GM15510 (cell line): ENCODE data around the gene C11orf65.

Experiments
- POLR2A ChIP-seq: IDR thresholded peaks from 3 replicates; pipeline ENCODE4 v1.6.1; 2011; ENCODE audit warnings: borderline replicate concordance; ENCODE audit not compliant: insufficient read length; ENCODE audit errors: extremely low read depth

C11orf65 gene

GRCh38 chr11:108494182-108494581 is 26.9 kb upstream of the C11orf65 start:
- no peak for TF ChIP-seq POLR2A

GRCh38 chr11:108491936-108492335 is 24.6 kb upstream of the C11orf65 start:
- no peak for TF ChIP-seq POLR2A

DNA sequence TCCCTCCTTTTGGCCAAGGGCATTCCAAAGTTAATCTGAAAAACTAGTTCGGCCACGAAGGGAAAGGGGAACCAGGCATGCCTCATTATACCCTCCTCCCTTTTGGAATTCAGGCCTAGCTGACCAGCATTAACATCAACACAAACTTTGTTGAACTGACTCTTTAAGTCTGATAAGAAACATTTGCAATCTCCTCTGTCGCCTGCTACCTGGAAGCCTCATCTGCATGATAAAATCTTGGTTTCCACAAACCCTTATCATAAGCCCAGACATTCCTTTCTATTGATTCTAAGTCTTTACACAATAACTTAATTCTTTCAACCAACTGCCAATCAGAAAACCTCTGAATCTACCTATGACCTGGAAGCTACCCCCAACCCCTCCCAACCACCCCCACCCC is 19.5 kb upstream of the C11orf65 start:
- TF ChIP-seq POLR2A, result no peak

GRCh38 chr11:108486331-108486730 is 19.0 kb upstream of the C11orf65 start:
- TF ChIP-seq POLR2A, result no peak

GRCh38 chr11:108483163-108483562 is 15.8 kb upstream of the C11orf65 start:
- no peak for TF ChIP-seq POLR2A

DNA sequence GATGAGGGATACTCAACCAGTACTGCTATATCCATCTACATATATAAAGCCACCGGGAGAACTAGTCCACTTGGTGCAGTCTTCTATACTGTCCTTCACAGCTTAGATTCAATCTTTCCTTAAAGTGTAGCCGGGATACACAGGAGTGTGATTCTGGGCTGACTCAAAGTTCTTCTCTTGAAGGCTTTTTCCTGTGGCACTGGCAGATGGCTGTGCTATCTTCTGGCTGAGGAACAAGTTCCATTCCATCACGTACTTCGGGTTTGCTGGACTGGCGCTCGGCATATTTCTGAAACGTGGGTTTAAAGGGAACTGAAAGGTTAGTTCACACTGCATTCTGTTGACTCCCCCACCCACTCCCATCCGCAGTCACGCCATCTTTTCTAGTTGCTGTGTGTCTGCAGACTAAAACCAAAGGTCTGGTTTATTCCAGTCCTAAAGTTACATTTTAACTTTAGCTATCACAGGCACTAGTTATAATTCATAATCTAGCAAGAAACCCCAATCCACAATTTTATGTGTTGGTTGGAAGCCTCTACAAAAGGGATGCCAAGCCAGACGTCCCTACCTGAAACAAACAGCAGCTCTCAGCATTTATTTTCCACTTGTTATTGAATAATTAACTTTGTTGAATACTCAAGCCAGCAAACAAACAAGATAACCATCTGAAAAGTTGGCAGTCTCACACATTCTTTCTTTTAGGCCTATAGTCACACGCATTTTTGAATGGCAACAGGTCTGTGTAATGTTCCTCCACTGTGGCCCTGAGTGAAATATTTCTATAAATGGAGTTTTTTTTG is 7.5 kb upstream of the C11orf65 start:
- no peak for TF ChIP-seq POLR2A

- TF ChIP-seq POLR2A, result no peak
Observed at GRCh38 chr11:108472681-108473080, 5.4 kb upstream of the C11orf65 start.

GRCh38 chr11:108468478-108468864 is 1.1 kb upstream of the C11orf65 start:
- no peak for TF ChIP-seq POLR2A

DNA sequence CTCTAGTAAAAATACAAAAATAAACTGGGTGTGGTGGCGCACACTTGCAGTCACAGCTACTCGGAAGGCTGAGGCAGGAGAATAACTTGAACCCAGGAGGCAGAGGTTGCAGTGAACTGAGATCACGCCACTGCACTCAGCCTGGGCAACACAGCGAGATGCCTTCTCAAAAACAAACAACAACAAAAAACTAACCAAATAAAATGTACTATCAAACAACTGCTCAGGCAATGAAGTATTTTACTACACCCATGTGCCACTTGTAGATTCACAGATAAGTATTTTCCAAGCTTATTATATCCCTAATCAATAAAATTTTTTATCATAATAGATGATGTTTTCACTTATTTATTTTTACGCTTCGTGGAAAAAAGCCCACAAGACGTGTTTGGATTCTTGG is 924 bp downstream of the C11orf65 start:
- no peak for TF ChIP-seq POLR2A

DNA sequence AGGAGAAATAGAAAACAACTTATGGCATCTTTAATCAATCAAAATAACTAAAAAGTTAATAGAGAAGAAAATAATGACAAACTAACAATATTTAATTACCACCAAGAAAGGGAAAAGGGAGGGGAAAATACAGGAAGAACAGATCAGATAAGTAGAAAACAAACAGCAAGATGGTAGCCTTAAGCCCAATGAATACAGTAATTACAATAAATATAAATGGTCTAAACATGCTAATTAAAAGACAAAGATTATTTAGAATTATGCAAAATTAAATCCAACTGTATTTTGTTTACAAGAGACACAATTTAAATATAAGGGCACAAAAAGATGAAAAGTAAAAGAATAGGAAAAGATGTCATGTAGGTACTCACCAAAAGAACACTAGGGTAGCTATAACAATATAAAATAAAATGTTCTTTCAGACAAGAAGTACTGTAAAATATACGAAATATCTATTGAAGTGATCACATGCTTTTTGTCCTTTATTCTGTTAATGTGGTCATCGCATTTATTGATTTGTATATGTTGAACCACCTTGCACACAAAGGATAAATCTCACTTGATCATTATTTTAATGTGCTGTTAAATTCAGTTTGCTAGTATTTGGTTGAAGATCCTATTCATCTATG is 14.0 kb downstream of the C11orf65 start:
- no peak for TF ChIP-seq POLR2A

GRCh38 chr11:108436594-108436993 is 30.7 kb downstream of the C11orf65 start:
- no peak for TF ChIP-seq POLR2A

- TF ChIP-seq POLR2A, result no peak
Observed at GRCh38 chr11:108435066-108435465, 32.3 kb downstream of the C11orf65 start.

GRCh38 chr11:108432783-108433182 is 34.5 kb downstream of the C11orf65 start:
- TF ChIP-seq POLR2A, result no peak

DNA sequence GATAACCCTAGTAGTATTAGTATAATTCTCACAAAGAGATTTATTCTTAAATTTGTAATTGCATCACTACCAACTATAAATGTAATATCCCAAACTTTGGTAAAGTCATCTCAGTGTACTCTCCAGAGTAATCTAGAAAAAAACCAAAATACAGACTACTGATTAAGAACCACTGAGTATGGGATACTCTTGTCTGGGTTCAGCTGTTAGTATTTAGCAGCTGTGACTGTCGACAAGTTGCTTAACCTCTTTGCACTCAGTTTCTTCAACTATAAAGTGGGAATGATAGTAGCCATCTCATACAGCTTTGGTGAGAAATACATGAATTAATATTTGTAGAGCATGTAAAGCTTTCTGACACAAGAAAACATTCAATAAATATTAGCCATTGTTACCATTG is 35.3 kb downstream of the C11orf65 start:
- TF ChIP-seq POLR2A, result no peak

DNA sequence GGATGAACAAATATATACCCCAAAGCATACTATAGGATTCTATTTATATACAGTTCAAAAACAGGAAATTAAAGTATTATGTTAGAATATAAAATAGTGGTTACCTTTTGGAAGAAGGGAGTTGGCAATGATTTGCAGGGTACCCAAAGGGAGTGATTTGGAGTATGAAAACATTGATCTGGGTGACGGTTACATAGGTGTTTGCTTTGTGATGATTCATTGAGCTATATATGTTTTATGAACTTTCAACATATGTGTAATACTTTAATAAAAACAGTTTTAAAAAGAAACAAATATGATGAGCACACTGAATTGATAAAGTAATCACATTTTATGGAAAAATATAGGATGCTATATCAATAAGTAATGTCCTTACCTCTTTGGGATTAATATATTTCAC is 36.0 kb downstream of the C11orf65 start:
- TF ChIP-seq POLR2A, result no peak

- TF ChIP-seq POLR2A, result no peak
Observed at GRCh38 chr11:108414958-108415357, 52.4 kb downstream of the C11orf65 start.
